Neural progenitor cell (in vitro differentiated cells): ENCODE data around the gene HK2.

Source experiments
- CTCF ChIP-seq: fragments of 200-600 bp; sonication (generic); IDR thresholded peaks from 2 replicates; pipeline ENCODE4 v1.5.1; 2017; ENCODE audit warnings: antibody characterized with exemption, mild to moderate bottlenecking
- EZH2 ChIP-seq: fragments of 200-600 bp; sonication (generic); IDR thresholded peaks from 2 replicates; pipeline ENCODE4 v1.6.1; 2017; ENCODE audit warnings: antibody characterized with exemption, mild to moderate bottlenecking, moderate library complexity

GRCh38 chr2:74884118-74884762 lies 50.3 kb downstream of the HK2 start:
- TF ChIP-seq CTCF (no peak), EZH2 (no peak)
